BJ (cell line): ENCODE data around the gene SIDT1. TPM values are rescaled to one million over a fixed set of nuclear protein-coding genes. Genes with fewer than 3 reads are reported as not detected.

ENCODE experiments used
- CTCF ChIA-PET: fragments of 350-600 bp; formaldehyde crosslinking; extraction: SDS; loops from one replicate; lab custom pipeline; 2021; ENCODE audit warnings: antibody characterized with exemption, inconsistent platforms; lab: Yijun Ruan, JAX
- POLR2A ChIA-PET: fragments of 300-600 bp; sonication (Branson Sonifier 250); formaldehyde crosslinking; extraction: SDS; loops from one replicate; lab custom pipeline; 2021; ENCODE audit warnings: antibody characterized with exemption; lab: Charles Lee
- DNase-seq: peaks from one replicate; pipeline ENCODE4 v3.0.0-alpha.2; 2011; ENCODE audit warnings: low read depth
- H3K27me3 ChIP-seq: 2 replicates; pipeline ENCODE4 v1.6.0; 2011; ENCODE audit warnings: low read length; ENCODE audit not compliant: control insufficient read depth, insufficient read depth
- H3K36me3 ChIP-seq: 2 replicates; pipeline ENCODE4 v1.5.1; 2011; ENCODE audit warnings: low read length; ENCODE audit not compliant: control insufficient read depth, insufficient read depth
- H3K4me3 ChIP-seq: 2 replicates; pipeline ENCODE4 v1.5.1; 2011; ENCODE audit warnings: low read depth, mild to moderate bottlenecking, control low read depth, low read length
- polyA plus RNA-seq: library from polyadenylated mRNA; depleted of rRNA; stranded (reverse); fragments of >200 nt; gene quantifications from 2 replicates; pipeline ENCODE4 v1.2.3, GENCODE V29; 2011
- TF ChIP-seq, protein P1 (sequence below): IDR thresholded peaks from 2 replicates; pipeline ENCODE4 v1.5.1; 2011; ENCODE audit warnings: low read depth, mild to moderate bottlenecking, control low read depth, inconsistent platforms, low read length, moderate library complexity; ENCODE audit not compliant: insufficient read depth

The SIDT1 gene
- polyA plus RNA-seq, 1 experiment, result not detected

DNA sequence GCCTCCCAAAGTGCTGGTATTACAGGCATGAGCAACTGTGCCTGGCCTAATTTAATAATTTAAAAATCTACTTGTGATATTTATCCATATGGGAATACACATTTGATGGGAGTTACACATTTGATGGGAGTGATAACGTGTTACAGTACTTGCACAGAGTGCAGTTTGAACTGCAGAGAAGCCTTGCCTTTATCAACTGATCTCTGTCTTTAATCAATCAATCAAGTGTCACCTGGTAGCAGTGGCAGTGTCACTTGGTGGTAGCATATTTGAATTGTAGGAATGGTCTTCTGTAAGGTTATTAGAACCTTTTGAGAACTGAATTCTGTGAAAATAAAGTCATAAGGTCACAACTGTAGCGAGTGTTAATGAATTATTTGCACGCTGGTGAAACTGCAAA is 37.8 kb downstream of the SIDT1 start:
- ChIA-PET CTCF (no interaction called here), POLR2A (no interaction called here)
- H3K4me3 ChIP-seq, result no peak overlapping the region
- H3K27me3 ChIP-seq, result peaks cover 9% of the 10 kb centered on the region
- H3K36me3 ChIP-seq, result no peaks in the 10 kb centered on the region
- no peak for DNase-seq
- TF ChIP-seq, protein P1, sequence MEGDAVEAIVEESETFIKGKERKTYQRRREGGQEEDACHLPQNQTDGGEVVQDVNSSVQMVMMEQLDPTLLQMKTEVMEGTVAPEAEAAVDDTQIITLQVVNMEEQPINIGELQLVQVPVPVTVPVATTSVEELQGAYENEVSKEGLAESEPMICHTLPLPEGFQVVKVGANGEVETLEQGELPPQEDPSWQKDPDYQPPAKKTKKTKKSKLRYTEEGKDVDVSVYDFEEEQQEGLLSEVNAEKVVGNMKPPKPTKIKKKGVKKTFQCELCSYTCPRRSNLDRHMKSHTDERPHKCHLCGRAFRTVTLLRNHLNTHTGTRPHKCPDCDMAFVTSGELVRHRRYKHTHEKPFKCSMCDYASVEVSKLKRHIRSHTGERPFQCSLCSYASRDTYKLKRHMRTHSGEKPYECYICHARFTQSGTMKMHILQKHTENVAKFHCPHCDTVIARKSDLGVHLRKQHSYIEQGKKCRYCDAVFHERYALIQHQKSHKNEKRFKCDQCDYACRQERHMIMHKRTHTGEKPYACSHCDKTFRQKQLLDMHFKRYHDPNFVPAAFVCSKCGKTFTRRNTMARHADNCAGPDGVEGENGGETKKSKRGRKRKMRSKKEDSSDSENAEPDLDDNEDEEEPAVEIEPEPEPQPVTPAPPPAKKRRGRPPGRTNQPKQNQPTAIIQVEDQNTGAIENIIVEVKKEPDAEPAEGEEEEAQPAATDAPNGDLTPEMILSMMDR, result no peak

DNA sequence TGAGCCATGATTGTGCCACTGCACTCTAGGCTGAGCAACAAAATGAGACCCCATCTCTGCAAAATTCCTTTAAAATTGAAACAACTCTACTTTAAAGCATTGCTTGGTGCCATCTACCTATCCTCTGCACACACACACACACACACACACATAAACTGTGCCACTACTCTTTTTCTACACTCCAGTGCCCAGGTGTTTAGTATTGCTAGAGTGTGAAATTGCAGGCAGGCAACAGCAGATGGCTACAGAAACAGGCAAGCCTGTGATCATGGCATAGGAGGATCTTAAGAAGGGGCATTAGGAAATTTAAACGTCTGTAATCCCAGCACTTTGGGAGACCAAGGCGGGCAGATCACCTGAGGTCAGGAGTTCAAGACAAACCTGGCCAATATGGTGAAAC is 39.0 kb downstream of the SIDT1 start:
- CTCF ChIA-PET, result interaction anchor here (0.6 kb wide), 1 partner anchor 56 kb away, joined by 3 read pairs; no protein-coding TSS in a partner anchor
- TF ChIP-seq, protein P1, result no peak
- Histone ChIP-seq H3K27me3 (peaks cover 12% of the 10 kb centered on the region), H3K4me3 (no peak overlapping the region), H3K36me3 (no peaks in the 10 kb centered on the region)
- POLR2A ChIA-PET, result no interaction called here
- no peak for DNase-seq

DNA sequence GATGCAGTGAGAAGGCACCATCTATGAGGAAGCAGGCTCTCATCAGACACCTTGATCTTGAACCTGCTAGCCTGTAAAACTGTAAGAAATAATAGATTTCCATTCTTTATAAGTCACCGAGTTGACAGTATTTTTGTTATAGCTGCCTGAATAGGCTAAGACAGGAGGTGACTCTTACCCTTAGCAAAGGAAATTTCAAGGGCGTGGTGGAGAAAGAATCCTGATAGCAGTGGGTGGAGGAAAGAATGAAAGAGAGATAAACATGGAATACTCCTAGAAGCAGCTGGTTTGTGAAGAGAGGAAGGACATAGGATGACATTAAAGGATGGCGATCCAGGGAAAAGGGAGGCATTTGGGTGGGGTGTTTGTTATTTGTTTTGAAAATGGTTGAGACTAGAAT is 41.4 kb downstream of the SIDT1 start:
- H3K36me3 ChIP-seq, result no peaks in the 10 kb centered on the region
- ChIA-PET CTCF (no interaction called here), POLR2A (no interaction called here)
- no peak for DNase-seq
- H3K4me3 ChIP-seq, result no peak overlapping the region
- H3K27me3 ChIP-seq, result peaks cover 8% of the 10 kb centered on the region
- TF ChIP-seq, protein P1, result no peak

- Histone ChIP-seq H3K4me3 (no peak overlapping the region), H3K36me3 (no peaks in the 10 kb centered on the region), H3K27me3 (peaks cover 8% of the 10 kb centered on the region)
- ChIA-PET CTCF (no interaction called here), POLR2A (no interaction called here)
- no peak for DNase-seq
- TF ChIP-seq, protein P1, result no peak
Observed at GRCh38 chr3:113574213-113574612, 41.9 kb downstream of the SIDT1 start.

- ChIA-PET CTCF (no interaction called here), POLR2A (no interaction called here)
- Histone ChIP-seq H3K27me3 (peaks cover 8% of the 10 kb centered on the region), H3K4me3 (no peak overlapping the region), H3K36me3 (no peaks in the 10 kb centered on the region)
- DNase-seq, result no peak
- TF ChIP-seq, protein P1, result no peak
Observed at GRCh38 chr3:113575206-113575605, 42.9 kb downstream of the SIDT1 start.
